K562 treated with DMSO at 1 percent for 24 hours (cell line): ENCODE measurements around the gene NR5A2. TPM values are rescaled to one million over a fixed set of nuclear protein-coding genes. Genes with fewer than 3 reads are reported as not detected.

Experiments
- total RNA-seq: library from RNA; unstranded; fragments of 300-600 nt; gene quantifications from 2 replicates; pipeline ENCODE4 v1.2.3, GENCODE V29; 2022; ENCODE audit warnings: low read depth; ENCODE audit not compliant: insufficient read depth

The NR5A2 gene
- 0.13 TPM in 1 of 2 replicates, not detected in the other for total RNA-seq

GRCh38 chr1:200027264-200027823 lies at the start of gene NR5A2:
NR5A2 (plus strand) TSS chr1:200027710; CDS start chr1:200027848, 138 bp downstream.

